Measurements from ENCODE around the gene COMMD4. TPM values are rescaled to one million over a fixed set of nuclear protein-coding genes. Genes with fewer than 3 reads are reported as not detected.
A peak's percentile ranks its signal among the peaks of the same experiment; 100 is the strongest.
"Not testable (repeated sequence)": the region's sequence is repeated elsewhere in the genome, so short reads cannot be mapped to it uniquely, and the experiment has no call there.

Gene COMMD4
- total RNA-seq, result 10 to 100 TPM; 61.6 to 66.6 (median 63.6) TPM

DNA sequence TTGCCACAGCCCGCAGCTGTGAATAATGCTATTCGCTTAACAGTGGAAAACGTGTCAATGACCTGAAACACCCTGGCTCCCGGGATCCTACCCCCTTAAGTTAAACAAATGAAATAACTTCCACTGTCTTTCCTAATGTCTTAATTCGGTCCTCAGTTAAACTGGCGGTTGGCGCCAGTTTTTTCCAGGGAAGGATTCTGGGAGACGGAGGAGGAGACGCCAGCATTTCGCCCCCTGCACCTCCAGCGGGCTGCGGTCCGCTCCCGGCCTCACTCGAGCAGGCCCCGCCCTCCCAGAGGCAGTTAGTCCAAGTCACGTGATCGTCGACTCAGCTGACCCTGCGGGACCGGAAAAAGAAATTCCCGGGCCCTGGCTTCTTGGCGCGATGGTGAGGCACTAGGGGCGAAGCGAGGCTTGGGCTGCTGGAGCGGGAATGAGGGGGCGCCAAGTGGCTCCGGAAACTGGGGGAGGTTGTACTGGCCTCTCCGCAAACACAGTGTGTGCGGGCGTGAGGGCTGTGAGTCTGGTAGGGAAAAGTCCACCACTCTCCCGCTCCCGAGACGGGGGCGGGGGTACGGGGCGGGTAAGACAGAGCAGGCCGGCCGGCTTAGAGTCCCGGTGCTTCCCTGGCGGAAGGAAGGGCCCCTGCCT lies at the start of gene COMMD4:
Gene COMMD4, plus strand, starts transcription at position 359 of the 651 bp plus-strand sequence. Its CDS starts 27 bp downstream, at position 386.
- intact Hi-C loops (cut with DNase I; ENCODE audit: low total_unique reads), result no loop called here
- DNase-seq (ENCODE audit: low spot score in 2 of 2), result peak; percentile 94 to 98
- Histone ChIP-seq H3K4me3 (peak within 1 kb of the TSS; percentile 66 to 80 (median 74)), H3K27ac (peak within 1 kb of the TSS; percentile 73 to 82), H3K4me1 (no peaks in the 10 kb centered on the region), H3K27me3 (no peaks in the 10 kb centered on the region), H3K9me3 (no peaks in the 10 kb centered on the region), H3K36me3 (no peaks in the 10 kb centered on the region)
- TF ChIP-seq POLR2A (IDR thresholded peaks at IDR 0.05) (no peak), POLR2AphosphoS5 (IDR thresholded peaks at IDR 0.05) (peak; percentile 81 to 88 (median 86))

DNA sequence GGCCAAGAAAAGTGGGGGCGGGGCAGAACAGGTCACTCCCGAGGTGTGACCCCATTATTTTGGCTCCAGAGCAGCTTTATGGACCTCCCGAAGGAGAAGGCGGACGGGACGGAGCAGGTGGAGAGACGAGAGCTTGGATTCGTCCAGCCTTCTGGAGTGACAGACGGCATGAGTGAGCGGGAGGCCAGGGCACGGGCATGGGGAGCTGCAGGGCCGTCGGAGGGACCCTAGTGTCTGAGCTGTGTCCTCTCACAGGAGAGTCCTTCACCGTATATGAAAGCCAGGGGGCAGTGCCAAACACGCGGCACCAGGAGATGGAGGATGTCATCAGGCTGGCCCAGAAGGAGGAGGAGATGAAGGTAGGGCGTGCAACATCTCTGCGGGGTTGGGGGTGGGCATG lies 42.2 kb upstream of the COMMD4 start:
- H3K4me1 ChIP-seq; H3K36me3 ChIP-seq; H3K27me3 ChIP-seq; H3K4me3 ChIP-seq; H3K27ac ChIP-seq; DNase-seq (ENCODE audit: low spot score in 2 of 2); H3K9me3 ChIP-seq; intact Hi-C loops (cut with DNase I; ENCODE audit: low total_unique reads): not testable (repeated sequence)

DNA sequence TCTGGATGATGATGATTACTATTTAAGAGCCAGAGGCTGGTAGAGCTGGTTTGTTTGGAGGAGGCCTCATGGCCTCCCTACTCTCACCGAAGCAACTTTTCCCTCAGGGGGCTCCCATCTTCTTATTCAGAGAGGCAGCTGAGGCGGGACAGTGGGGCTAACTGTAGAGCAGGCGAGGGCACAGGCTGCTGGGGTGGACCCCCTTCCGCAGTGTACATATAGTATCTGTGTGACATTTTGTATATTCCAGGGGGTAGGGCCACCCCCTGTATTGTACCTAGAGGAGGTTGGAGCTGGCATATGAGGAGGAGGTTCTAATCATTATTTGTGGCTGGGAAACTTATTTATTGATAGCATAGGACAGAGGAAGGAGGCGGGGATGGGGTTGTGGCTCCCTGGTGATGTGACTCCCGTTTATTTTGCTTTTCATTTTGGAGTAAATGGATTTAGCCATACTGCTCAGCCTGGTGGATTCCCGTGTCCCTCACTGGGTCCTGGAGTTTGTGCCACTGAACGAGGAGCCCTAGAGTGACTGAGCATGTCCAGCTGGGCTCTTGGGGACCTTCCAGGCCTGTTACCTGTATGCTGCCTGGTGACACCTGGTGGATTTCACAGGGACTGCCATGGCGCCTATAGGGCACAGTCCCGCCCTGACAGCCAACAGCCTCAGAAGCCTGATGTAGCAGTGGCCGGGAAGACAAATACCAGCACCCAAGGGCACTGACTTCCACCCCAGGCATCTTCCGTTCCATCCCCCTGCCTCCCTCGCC lies 37.1 kb upstream of the COMMD4 start:
- H3K27ac ChIP-seq; H3K4me3 ChIP-seq; H3K36me3 ChIP-seq; DNase-seq (ENCODE audit: low spot score in 2 of 2); intact Hi-C loops (cut with DNase I; ENCODE audit: low total_unique reads); H3K9me3 ChIP-seq; H3K27me3 ChIP-seq; H3K4me1 ChIP-seq: not testable (repeated sequence)

DNA sequence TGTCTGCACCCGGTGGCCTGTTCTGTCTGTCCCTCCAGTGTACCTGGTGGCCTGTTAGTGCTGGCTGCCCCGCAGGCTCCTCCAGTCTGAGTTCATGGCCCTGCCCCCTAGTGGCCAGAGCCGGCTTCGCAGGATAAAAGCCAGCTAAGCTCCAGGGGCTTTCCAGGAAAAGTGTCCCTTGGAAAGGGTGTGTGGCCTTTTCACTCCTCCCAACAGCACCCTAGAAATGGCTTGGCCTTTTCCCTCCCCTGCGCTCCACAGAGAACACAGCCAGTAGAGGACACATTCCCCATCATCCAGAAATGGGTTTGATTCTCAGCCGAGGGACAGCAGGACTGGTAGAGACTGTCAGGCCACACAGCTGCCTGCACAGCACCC lies 36.6 kb upstream of the COMMD4 start:
- DNase-seq (ENCODE audit: low spot score in 2 of 2), result not testable (repeated sequence)

GRCh38 chr15:75300026-75300425 lies 35.8 kb upstream of the COMMD4 start:
- H3K4me1 ChIP-seq; intact Hi-C loops (cut with DNase I; ENCODE audit: low total_unique reads); H3K4me3 ChIP-seq; H3K27ac ChIP-seq; H3K9me3 ChIP-seq; DNase-seq (ENCODE audit: low spot score in 2 of 2); H3K36me3 ChIP-seq; H3K27me3 ChIP-seq: not testable (repeated sequence)

More for the DNA sequence above, 36.6 kb upstream of the COMMD4 start:
- H3K27ac ChIP-seq; H3K4me1 ChIP-seq; H3K9me3 ChIP-seq; H3K36me3 ChIP-seq; intact Hi-C loops (cut with DNase I; ENCODE audit: low total_unique reads); H3K27me3 ChIP-seq; H3K4me3 ChIP-seq: not testable (repeated sequence)
- TF ChIP-seq, protein P1, sequence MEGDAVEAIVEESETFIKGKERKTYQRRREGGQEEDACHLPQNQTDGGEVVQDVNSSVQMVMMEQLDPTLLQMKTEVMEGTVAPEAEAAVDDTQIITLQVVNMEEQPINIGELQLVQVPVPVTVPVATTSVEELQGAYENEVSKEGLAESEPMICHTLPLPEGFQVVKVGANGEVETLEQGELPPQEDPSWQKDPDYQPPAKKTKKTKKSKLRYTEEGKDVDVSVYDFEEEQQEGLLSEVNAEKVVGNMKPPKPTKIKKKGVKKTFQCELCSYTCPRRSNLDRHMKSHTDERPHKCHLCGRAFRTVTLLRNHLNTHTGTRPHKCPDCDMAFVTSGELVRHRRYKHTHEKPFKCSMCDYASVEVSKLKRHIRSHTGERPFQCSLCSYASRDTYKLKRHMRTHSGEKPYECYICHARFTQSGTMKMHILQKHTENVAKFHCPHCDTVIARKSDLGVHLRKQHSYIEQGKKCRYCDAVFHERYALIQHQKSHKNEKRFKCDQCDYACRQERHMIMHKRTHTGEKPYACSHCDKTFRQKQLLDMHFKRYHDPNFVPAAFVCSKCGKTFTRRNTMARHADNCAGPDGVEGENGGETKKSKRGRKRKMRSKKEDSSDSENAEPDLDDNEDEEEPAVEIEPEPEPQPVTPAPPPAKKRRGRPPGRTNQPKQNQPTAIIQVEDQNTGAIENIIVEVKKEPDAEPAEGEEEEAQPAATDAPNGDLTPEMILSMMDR (IDR thresholded peaks at IDR 0.05), result peak in 2 of 3 donors; percentile 20 to 34

- TF ChIP-seq POLR2AphosphoS5 (IDR thresholded peaks at IDR 0.05) (no peak), POLR2A (IDR thresholded peaks at IDR 0.05) (no peak)
- TF ChIP-seq, protein P1 (IDR thresholded peaks at IDR 0.05), result no peak
- DNase-seq (ENCODE audit: low spot score in 2 of 2), result no peak
- no peaks in the 10 kb centered on the region for H3K36me3 ChIP-seq
- no peaks in the 10 kb centered on the region for H3K4me1 ChIP-seq
- no peaks in the 10 kb centered on the region for H3K9me3 ChIP-seq
- no peak overlapping the region for H3K4me3 ChIP-seq
- no peaks in the 10 kb centered on the region for H3K27me3 ChIP-seq
- no peak overlapping the region for H3K27ac ChIP-seq
- intact Hi-C loops (cut with DNase I; ENCODE audit: low total_unique reads), result no loop called here
Observed at GRCh38 chr15:75302318-75302717, 33.5 kb upstream of the COMMD4 start.

GRCh38 chr15:75302753-75303152 lies 33.1 kb upstream of the COMMD4 start:
- H3K36me3 ChIP-seq; H3K27me3 ChIP-seq; intact Hi-C loops (cut with DNase I; ENCODE audit: low total_unique reads); DNase-seq (ENCODE audit: low spot score in 2 of 2); H3K4me1 ChIP-seq; H3K27ac ChIP-seq; H3K4me3 ChIP-seq; H3K9me3 ChIP-seq: not testable (repeated sequence)
